Measurements from ENCODE around the gene NF2. TPM values are rescaled to one million over a fixed set of nuclear protein-coding genes. Genes with fewer than 3 reads are reported as not detected.

Gene NF2
- total RNA-seq, 1 donor from 2014 or later = 110 TPM

- Histone ChIP-seq H3K27me3 (ENCODE audit: control insufficient read depth, insufficient read depth, low read length) (no peaks in the 10 kb centered on the region), H3K36me3 (ENCODE audit: control insufficient read depth, insufficient read depth, low read length) (no peaks in the 10 kb centered on the region), H3K4me3 (ENCODE audit: low read depth, low read length) (no peak overlapping the region)
- no peak for DNase-seq (ENCODE audit: low read depth)
- TF ChIP-seq CTCF (IDR thresholded peaks at IDR 0.05; ENCODE audit: insufficient read depth, low read length, poor library complexity, severe bottlenecking) = no peak
Measured at GRCh38 chr22:29741926-29742325, 138.5 kb downstream of the NF2 start.

- no peaks in the 10 kb centered on the region for H3K36me3 ChIP-seq (ENCODE audit: control insufficient read depth, insufficient read depth, low read length)
- TF ChIP-seq CTCF (IDR thresholded peaks at IDR 0.05; ENCODE audit: insufficient read depth, low read length, poor library complexity, severe bottlenecking) = no peak
Measured at GRCh38 chr22:29742326-29742725, 138.9 kb downstream of the NF2 start.

GRCh38 chr22:29744902-29745301 is 141.5 kb downstream of the NF2 start:
- no peak for TF ChIP-seq CTCF (IDR thresholded peaks at IDR 0.05; ENCODE audit: insufficient read depth, low read length, poor library complexity, severe bottlenecking)
- no peak for DNase-seq (ENCODE audit: low read depth)
- H3K36me3 ChIP-seq (ENCODE audit: control insufficient read depth, insufficient read depth, low read length) = no peaks in the 10 kb centered on the region

More at GRCh38 chr22:29742326-29742725, 138.9 kb downstream of the NF2 start:
- DNase-seq (ENCODE audit: low read depth) = no peak
- Histone ChIP-seq H3K27me3 (ENCODE audit: control insufficient read depth, insufficient read depth, low read length) (no peaks in the 10 kb centered on the region), H3K4me3 (ENCODE audit: low read depth, low read length) (no peak overlapping the region)

GRCh38 chr22:29747832-29748231 is 144.4 kb downstream of the NF2 start:
- no peak for DNase-seq (ENCODE audit: low read depth)
- no peaks in the 10 kb centered on the region for H3K27me3 ChIP-seq (ENCODE audit: control insufficient read depth, insufficient read depth, low read length)
- TF ChIP-seq CTCF (IDR thresholded peaks at IDR 0.05; ENCODE audit: insufficient read depth, low read length, poor library complexity, severe bottlenecking) = no peak
- H3K36me3 ChIP-seq (ENCODE audit: control insufficient read depth, insufficient read depth, low read length) = no peaks in the 10 kb centered on the region
- H3K4me3 ChIP-seq (ENCODE audit: low read depth, low read length) = no peak overlapping the region

More at GRCh38 chr22:29744902-29745301, 141.5 kb downstream of the NF2 start:
- H3K27me3 ChIP-seq (ENCODE audit: control insufficient read depth, insufficient read depth, low read length) = no peaks in the 10 kb centered on the region
- H3K4me3 ChIP-seq (ENCODE audit: low read depth, low read length) = no peak overlapping the region

Other genes with a start within 250 kb of the NF2 start
- gene AP1B1, start 215.1 kb upstream of the NF2 start, total RNA-seq = 65.2 and 71.6 TPM in 2 replicates
- gene RFPL1, start 165.1 kb upstream of the NF2 start, total RNA-seq = not detected in 2 replicates
- gene NEFH, start 123.4 kb upstream of the NF2 start, total RNA-seq = 5.2 and 5.7 TPM in 2 replicates
- gene THOC5, start 49.9 kb upstream of the NF2 start, total RNA-seq = 51.6 and 53.9 TPM in 2 replicates
- 102 and 111 TPM in 2 replicates for gene NIPSNAP1, start 22.5 kb upstream of the NF2 start, total RNA-seq
- not detected in 2 replicates for gene CABP7, start 116.4 kb downstream of the NF2 start, total RNA-seq
- 34.2 and 37.1 TPM in 2 replicates for gene ZMAT5, start 163.4 kb downstream of the NF2 start, total RNA-seq
- 62.0 and 75.5 TPM in 2 replicates for gene UQCR10, start 163.7 kb downstream of the NF2 start, total RNA-seq
- 38.6 and 41.7 TPM in 2 replicates for gene ASCC2, start 234.6 kb downstream of the NF2 start, total RNA-seq